Measurements from ENCODE around the gene VAV3.

Gene VAV3

GRCh38 chr1:107526524-107527198 is 438.3 kb downstream of the VAV3 start:
- DNase-seq: no peak

DNA sequence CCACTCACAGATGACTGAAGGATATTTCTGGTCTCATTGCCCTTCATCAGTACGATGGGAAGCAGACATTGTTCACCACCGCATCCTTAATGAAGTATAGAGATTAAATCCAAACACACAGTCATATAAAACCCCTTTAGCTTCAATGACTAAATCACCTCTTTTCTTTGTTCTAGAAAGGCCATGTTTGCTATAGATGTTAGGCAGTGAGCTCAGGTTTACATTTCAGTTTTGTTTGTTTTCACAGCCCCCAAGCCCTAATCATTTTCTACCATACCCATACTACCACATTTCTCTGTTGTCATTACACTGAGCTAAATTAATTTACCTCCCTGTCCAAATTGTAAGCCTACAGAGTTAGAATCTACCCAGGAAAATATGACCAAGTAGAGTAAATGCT is 439.0 kb downstream of the VAV3 start:
- no peak for DNase-seq

DNA sequence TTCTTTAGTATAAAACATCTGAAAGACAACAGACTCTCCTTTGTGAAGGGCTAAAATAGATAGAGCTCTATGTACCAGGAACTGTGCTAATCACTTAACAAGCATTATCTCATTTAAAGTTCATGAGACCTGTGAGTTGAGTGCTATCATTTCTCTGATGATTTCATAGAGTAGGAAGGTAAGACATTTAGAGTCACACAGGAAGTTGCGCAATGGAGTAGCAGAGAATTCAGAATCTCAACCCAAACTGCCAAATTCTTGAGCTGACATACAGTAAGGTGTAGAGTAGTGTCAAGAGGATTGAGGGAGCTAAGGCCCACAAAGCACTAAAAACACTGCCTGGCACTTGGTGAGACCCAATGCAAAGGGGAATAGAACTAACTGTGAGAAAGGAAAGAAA is 439.8 kb downstream of the VAV3 start:
- no peak for DNase-seq

GRCh38 chr1:107524301-107524700 is 440.7 kb downstream of the VAV3 start:
- no peak for DNase-seq

DNA sequence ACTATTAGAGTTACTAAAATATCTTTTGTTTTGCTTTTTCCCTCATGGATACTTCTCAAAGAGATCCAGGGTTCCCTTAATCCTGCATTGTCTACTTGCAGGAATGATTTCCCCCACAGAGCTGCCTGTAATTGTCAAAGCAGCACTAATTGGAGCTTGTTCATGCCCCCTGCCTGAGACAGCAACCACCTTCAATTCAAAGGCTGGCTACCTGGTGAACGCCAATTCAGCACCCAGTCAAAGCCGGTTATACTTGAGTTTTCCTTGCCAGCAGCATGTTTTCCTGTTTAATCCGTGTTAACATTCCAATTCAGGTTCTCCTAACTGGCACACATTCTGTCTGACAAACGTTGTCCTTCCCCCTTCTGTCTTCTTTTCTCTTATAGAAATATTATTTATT is 441.2 kb downstream of the VAV3 start:
- no peak for DNase-seq

DNA sequence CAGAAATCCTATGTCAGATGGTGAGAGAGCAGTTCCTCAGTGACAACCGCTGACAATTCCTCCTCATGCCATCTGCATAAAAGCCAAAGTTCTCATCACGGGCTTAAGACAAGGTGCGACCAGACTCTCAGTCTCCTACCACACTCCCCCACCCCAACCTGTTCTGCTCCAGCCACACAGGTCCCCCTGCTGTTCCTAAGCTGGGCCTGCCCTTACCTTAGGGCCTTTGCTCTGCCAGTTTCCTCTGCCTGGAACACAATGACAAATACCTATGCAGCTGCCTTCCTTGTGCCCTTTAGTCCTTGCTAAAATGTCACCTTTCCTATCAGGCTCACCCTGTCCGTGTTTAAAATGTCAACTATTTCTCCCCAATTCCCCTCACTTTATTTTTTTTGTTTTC is 441.9 kb downstream of the VAV3 start:
- no peak for DNase-seq
